Uterus (tissue), 4 donors: ENCODE results near the gene ROCK2. TPM values are rescaled to one million over a fixed set of nuclear protein-coding genes. Genes with fewer than 3 reads are reported as not detected.

ENCODE experiments used
- DNase-seq, 2 donors: peaks; one replicate each; pipeline ENCODE4 v3.0.0-alpha.2; 2019 to 2020
- H3K27ac ChIP-seq, 2 donors: fragments of 200-600 bp; sonication (generic); 1 replicate in 1 of 2; 2 replicates in 1 of 2; pipeline ENCODE4 v1.5.1; 2016 to 2018
- H3K27me3 ChIP-seq, 2 donors: fragments of 200-600 bp; sonication (generic); one replicate each; pipeline ENCODE4 v1.5.1; 2018 to 2019; ENCODE audit warnings: control low read depth in 1 of 2
- H3K36me3 ChIP-seq, 2 donors: fragments of 200-600 bp; sonication (generic); one replicate each; pipeline ENCODE4 v1.5.1; 2019; ENCODE audit warnings: control low read depth in 1 of 2
- H3K4me1 ChIP-seq, 2 donors: fragments of 200-600 bp; sonication (generic); one replicate each; pipeline ENCODE4 v1.5.1; 2018 to 2019; ENCODE audit warnings: control low read depth in 1 of 2
- H3K4me3 ChIP-seq, 2 donors: fragments of 200-600 bp; sonication (generic); 1 replicate in 1 of 2; 2 replicates in 1 of 2; pipeline ENCODE4 v1.5.1; 2018 to 2019; ENCODE audit warnings: mild to moderate bottlenecking in 1 of 2
- H3K9me3 ChIP-seq, 2 donors: fragments of 200-600 bp; sonication (generic); one replicate each; pipeline ENCODE4 v1.5.1; 2019; ENCODE audit warnings: control low read depth in 1 of 2
- CTCF ChIP-seq, 4 experiments: fragments of 200-600 bp in 2 of 4; fragments of 450-650 bp in 2 of 4; sonication (generic) in 2 of 4; IDR thresholded peaks; one replicate each; pipeline ENCODE4 v1.5.1; 2016 to 2019; ENCODE audit warnings: antibody characterized with exemption in 4 of 4, mild to moderate bottlenecking in 2 of 4, moderate library complexity in 1 of 4
- POLR2A ChIP-seq, 2 donors: fragments of 450-650 bp; IDR thresholded peaks; one replicate each; pipeline ENCODE4 v1.6.1; 2016; ENCODE audit warnings: antibody characterized with exemption in 2 of 2, mild to moderate bottlenecking in 1 of 2, moderate library complexity in 1 of 2
- intact Hi-C: fragments of 100-400 bp; cut with DNase I; formaldehyde crosslinking; loops from one replicate; pipeline ENCODE4 v1.15.1; 2023; ENCODE audit warnings: low total_unique reads
- total RNA-seq, 4 donors: library from RNA; depleted of rRNA in 3 of 4; stranded (reverse); fragments of >200 nt in 3 of 4; gene quantifications; one replicate each; pipeline versions ENCODE4 v1.1.0 to v1.2.4, GENCODE V29; 2014 to 2023
- donor health status: DM: yes; HTN: yes; CAD: no.

The ROCK2 gene
- total RNA-seq, 4 donors from 2014 or later = 78.5 to 143 (median 122) TPM

GRCh38 chr2:11163439-11164317 lies 180.8 kb downstream of the ROCK2 start:
- Histone ChIP-seq H3K4me3 (no peak overlapping the region), H3K36me3 (no peaks in the 10 kb centered on the region), H3K4me1 (no peaks in the 10 kb centered on the region), H3K27me3 (no peaks in the 10 kb centered on the region), H3K27ac (no peak overlapping the region), H3K9me3 (no peaks in the 10 kb centered on the region)
- DNase-seq = no peak
- no peak for TF ChIP-seq CTCF (IDR thresholded peaks at IDR 0.05)
- TF ChIP-seq POLR2A (IDR thresholded peaks at IDR 0.05) = no peak
- intact Hi-C loops = no loop called here

DNA sequence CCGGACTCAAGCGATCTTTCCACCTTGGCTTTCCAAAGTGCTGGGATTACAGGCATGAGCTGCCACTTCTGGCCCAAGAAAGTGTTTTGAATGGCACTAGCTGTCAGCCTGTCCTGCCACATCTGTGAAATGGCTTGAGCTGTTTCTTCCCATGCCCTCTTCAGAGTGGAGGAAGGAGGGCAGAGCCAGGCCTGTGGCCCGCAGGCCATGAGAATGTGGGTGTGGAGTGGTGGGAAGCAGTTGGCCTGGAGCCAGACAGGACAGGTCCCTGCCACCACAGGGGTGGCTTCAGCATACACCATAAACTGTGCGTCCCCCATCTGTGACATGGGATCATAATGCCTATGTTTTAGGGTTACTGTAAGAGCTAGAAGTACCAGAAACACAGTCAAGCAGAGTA lies 182.7 kb downstream of the ROCK2 start:
- TF ChIP-seq POLR2A (IDR thresholded peaks at IDR 0.05) (no peak), CTCF (IDR thresholded peaks at IDR 0.05) (no peak)
- no peaks in the 10 kb centered on the region for H3K4me1 ChIP-seq
- no peak overlapping the region for H3K27ac ChIP-seq
- intact Hi-C loops = no loop called here
- H3K4me3 ChIP-seq = no peak overlapping the region
- H3K36me3 ChIP-seq = no peaks in the 10 kb centered on the region
- no peaks in the 10 kb centered on the region for H3K9me3 ChIP-seq
- DNase-seq = no peak
- no peaks in the 10 kb centered on the region for H3K27me3 ChIP-seq

DNA sequence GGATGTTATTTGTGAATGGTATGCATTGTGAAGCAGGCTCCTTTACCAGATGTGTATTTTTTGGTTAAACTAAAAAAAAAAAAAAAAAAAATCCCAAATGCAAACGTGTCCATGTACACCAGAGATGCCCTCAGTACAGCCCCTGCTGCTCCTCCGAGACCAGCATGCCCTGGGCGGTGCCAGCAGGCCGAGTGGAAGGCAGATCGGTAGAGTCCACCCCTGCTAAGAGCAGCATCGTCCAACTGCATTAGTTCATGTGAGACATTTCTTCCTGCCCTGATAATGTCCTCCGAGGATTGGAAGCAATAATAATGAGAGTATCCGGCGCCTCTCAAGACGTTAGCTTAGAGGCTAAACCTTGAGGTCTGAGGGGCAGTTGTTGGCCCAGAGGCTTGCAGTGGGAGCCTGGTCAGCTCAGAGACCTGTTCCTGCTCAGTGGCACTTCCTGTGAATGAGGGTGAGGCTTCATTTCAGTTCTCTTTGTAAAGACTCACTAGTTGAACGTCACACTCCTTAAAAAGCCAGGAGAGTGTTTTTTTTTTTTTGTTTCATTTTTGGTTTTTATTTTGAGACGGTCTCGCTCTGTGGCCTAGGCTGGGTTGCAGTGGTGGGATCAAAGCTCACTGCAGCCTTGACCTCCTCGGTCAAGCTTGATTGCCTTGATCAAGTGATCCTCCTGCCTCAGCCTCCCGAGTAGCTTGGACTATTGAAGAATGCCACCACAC lies 183.5 kb downstream of the ROCK2 start:
- no peak overlapping the region for H3K4me3 ChIP-seq
- no peak for DNase-seq
- no peak overlapping the region for H3K27ac ChIP-seq

DNA sequence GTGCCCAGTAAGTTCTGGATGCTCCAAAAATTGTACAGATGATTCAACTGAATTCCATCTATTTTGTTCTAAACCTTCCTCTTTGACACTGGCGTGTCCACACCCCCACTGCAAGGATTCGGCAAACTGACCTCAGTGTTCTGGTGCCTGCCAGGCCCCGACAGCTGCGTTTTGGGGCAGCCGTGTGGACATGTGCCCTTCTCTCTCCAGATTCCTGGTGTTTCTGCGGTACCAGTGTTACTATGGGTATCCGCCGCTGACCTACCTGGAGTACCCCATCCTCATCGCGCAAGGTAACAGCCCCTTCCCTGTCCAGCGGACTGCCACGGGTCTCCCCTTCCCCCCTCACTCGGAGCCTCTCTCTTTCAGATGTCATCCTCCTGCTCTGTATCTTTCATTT lies 184.2 kb downstream of the ROCK2 start:
- H3K36me3 ChIP-seq = no peaks in the 10 kb centered on the region
- no peak overlapping the region for H3K4me3 ChIP-seq
- no peaks in the 10 kb centered on the region for H3K9me3 ChIP-seq
- H3K27me3 ChIP-seq = no peaks in the 10 kb centered on the region
- no peak overlapping the region for H3K27ac ChIP-seq
- DNase-seq = no peak
- TF ChIP-seq POLR2A (IDR thresholded peaks at IDR 0.05) (no peak), CTCF (IDR thresholded peaks at IDR 0.05) (no peak)
- intact Hi-C loops = no loop called here
- peaks cover 0 to 7% of the 10 kb centered on the region in 2 donors for H3K4me1 ChIP-seq

More for the DNA sequence above, 183.5 kb downstream of the ROCK2 start:
- intact Hi-C loops = no loop called here
- Histone ChIP-seq H3K9me3 (no peaks in the 10 kb centered on the region), H3K4me1 (peaks cover 0 to 6% of the 10 kb centered on the region in 2 donors), H3K36me3 (no peaks in the 10 kb centered on the region), H3K27me3 (no peaks in the 10 kb centered on the region)
- no peak for TF ChIP-seq CTCF (IDR thresholded peaks at IDR 0.05)
- no peak for TF ChIP-seq POLR2A (IDR thresholded peaks at IDR 0.05)
